GM10266 (cell line): Measurements from ENCODE around the gene RGS11.
A peak's percentile ranks its signal among the peaks of the same experiment; 100 is the strongest.

Source experiments
- DNase-seq: peaks from one replicate; pipeline ENCODE4 v3.0.0; 2012; ENCODE audit errors: extremely low spot score
- CTCF ChIP-seq: IDR thresholded peaks from 2 replicates; pipeline ENCODE4 v1.5.1; 2012; ENCODE audit warnings: mild to moderate bottlenecking, low read depth; ENCODE audit not compliant: control insufficient read depth, insufficient read depth; ENCODE audit errors: missing control alignments

The RGS11 gene

DNA sequence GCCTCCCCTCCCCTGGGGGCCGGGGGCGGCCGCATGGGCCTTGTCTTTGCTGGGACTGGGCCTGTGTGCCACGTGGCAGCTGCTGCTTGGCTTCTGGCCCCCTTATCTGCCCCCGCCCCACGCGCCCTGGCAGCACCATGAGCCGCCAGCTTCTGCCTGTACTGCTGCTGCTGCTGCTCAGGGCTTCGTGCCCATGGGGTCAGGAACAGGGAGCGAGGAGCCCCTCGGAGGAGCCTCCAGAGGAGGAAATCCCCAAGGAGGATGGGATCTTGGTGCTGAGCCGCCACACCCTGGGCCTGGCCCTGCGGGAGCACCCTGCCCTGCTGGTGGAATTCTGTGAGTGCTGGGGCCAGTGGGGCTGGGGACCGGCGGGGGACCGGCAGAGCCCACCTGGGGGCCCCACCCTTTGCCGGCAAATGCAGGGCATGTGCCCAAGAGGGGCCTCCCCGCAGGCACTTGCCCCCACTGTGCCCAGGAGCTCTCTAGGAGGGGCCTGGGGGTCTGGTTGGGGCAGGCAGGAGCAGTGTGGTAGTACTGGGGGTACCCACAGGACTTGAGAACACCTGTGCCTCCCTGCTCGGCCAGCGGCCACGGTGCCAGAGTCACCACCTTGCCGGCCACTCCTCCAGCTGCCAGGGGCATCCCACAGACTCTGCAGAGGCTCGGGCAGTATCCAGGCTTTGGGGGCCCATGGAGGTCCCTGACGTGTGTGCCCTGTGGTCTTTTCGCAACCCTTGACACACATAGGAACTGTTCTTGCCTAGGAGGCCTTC is 7.5 kb upstream of the RGS11 start, which contains the start of gene PDIA2:
Gene PDIA2 (plus strand): TSS at position 132 of the 773 bp plus-strand sequence. CDS start 6 bp downstream, at position 138.
- no peak for DNase-seq
- TF ChIP-seq CTCF: no peak

- no peak for TF ChIP-seq CTCF
- DNase-seq: no peak
Observed at GRCh38 chr16:282491-282890, 6.7 kb upstream of the RGS11 start.

DNA sequence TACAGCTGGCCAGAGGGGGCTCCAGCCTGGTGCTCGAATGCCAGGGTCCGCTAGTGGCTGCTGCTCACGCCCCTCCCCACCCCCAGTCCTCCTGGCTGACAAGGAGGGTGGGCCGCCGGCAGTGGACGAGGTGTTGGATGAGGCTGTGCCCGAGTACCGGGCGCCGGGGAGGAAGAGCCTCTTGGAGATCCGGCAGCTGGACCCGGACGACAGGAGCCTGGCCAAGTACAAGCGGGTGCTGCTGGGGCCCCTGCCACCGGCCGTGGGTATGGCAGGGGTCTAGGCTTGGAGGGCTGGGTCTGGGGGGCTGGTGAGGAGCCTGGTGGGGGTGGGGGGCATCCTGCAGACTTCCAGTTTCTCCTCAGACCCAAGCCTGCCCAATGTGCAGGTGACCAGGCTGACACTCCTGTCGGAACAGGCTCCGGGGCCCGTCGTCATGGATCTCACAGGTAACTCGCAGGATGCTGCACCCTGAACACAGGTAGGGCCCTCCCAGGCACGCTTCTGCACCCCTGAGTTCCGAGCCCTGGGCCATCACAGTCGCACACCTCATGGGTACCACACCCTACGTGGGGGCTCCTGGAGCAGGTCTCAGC is 6.0 kb upstream of the RGS11 start:
- DNase-seq: peak; percentile 43
- TF ChIP-seq CTCF: no peak

GRCh38 chr16:280991-281659 is 5.4 kb upstream of the RGS11 start:
- DNase-seq: peak; percentile 38
- TF ChIP-seq CTCF: no peak

GRCh38 chr16:280552-280951 is 4.8 kb upstream of the RGS11 start, which contains the start of gene ARHGDIG:
TSS of gene ARHGDIG (plus strand) at chr16:280591. CDS start at chr16:280681, 90 bp downstream.
- DNase-seq: peak; percentile 43
- TF ChIP-seq CTCF: no peak

DNA sequence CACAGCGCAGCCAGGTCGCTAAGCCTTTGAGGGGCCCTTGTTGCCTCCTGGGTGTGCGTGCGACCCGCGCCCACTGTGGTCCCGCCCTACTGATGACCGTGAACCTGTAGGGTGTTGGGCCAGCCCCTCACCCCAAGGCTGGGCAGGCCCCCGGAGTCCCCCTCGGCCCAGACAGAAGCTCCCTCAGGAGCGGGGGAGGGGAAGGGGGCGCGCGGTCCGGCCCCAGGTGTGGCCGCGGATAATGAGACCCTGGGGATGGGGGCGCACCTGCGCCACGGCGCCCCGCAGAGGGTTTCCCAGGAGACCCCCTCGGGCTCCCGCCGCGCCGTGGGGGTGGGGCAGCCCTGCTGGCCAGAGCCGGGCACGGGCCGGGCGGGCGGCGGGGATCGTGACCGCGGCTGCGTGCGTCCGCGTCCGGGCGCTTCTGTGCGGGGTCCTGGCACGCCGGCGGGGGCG is 4.3 kb upstream of the RGS11 start:
- DNase-seq: no peak
- TF ChIP-seq CTCF: no peak
